Psoas muscle (tissue), 8 donors: ENCODE measurements around the gene CIDEC. TPM values are rescaled to one million over a fixed set of nuclear protein-coding genes. Genes with fewer than 3 reads are reported as not detected.
"Not testable (repeated sequence)": the region's sequence is repeated elsewhere in the genome, so short reads cannot be mapped to it uniquely, and the experiment has no call there.

Source experiments
- ATAC-seq, 4 donors: fragments of 200-7000 bp; cut with Tn5 transposase; one replicate each; pipeline ENCODE4 v1.9.1; 2020; ENCODE audit warnings: moderate library complexity in 3 of 4, mild to moderate bottlenecking in 2 of 4
- DNase-seq, 2 donors: peaks; one replicate each; pipeline ENCODE4 v3.0.0-alpha.2; 2020
- H3K27ac ChIP-seq: fragments of 200-600 bp; one replicate; pipeline ENCODE4 v1.8.0; 2022
- H3K27me3 ChIP-seq, 3 donors: fragments of 200-600 bp in 1 of 3; one replicate each; pipeline versions ENCODE4 v1.6.1 to v1.8.0; 2013 to 2022; ENCODE audit warnings: low read length in 2 of 3, mild to moderate bottlenecking in 2 of 3, moderate library complexity in 1 of 3; ENCODE audit not compliant: insufficient read depth in 3 of 3
- H3K36me3 ChIP-seq, 2 donors: fragments of 200-600 bp in 1 of 2; one replicate each; pipeline versions ENCODE4 v1.6.1 to v1.8.0; 2013 to 2022; ENCODE audit warnings: low read depth in 1 of 2, mild to moderate bottlenecking in 1 of 2, moderate library complexity in 1 of 2; ENCODE audit not compliant: insufficient read depth in 1 of 2
- H3K4me1 ChIP-seq: fragments of 200-600 bp; one replicate; pipeline ENCODE4 v1.8.0; 2022
- H3K4me3 ChIP-seq: fragments of 200-600 bp; one replicate; pipeline ENCODE4 v1.8.0; 2022; ENCODE audit warnings: mild to moderate bottlenecking
- H3K9me3 ChIP-seq: fragments of 200-600 bp; one replicate; pipeline ENCODE4 v1.8.0; 2022
- WGBS, 3 donors: extraction: QIAGEN DNeasy Blood & Tissue Kit; methylation state at CpG; one replicate each; pipeline versions ENCODE4 v1.1.6 to v1.1.7; 2013; 5-methylcytosine and 5-hydroxymethylcytosine counted together
- intact Hi-C, 2 donors: fragments of 100-400 bp; cut with DNase I; formaldehyde crosslinking; loops; one replicate each; pipeline versions ENCODE4 v1.11.0 to v1.14.2; 2022
- polyA plus RNA-seq, 3 donors: library from polyadenylated mRNA; stranded (reverse); fragments of 200-250 nt; gene quantifications; one replicate each; pipeline ENCODE4 v1.2.3, GENCODE V29; 2013
- total RNA-seq, 4 donors: library from RNA; stranded (reverse); fragmentation: NEBNext Ultra II Directional in 2 of 4; extraction: Animal tissue kit (Norgen Biotek cat#: 25700) in 2 of 4; gene quantifications; one replicate each; pipeline versions ENCODE4 v1.2.1 to v1.2.4, GENCODE V29; 2021 to 2023
- TF ChIP-seq, protein P1 (sequence below): fragments of 200-600 bp; IDR thresholded peaks from one replicate; pipeline ENCODE4 v1.8.0; 2022; ENCODE audit warnings: antibody characterized with exemption
- donor health status: healthy with polysubstance abuse.
- donor health status: DM: no; HTN: no; CAD: no; lungs with moderate emphysema.
- donor health status: Bipolar disorder and iron deficiency.
- donor health status: healthy.
- donor health status: DM: yes; HTN: yes; CAD: no.
- donor health status: DM: no; HTN: no; CAD: no.
- donor health status: DM: no; HTN: no; CAD: no.
- donor health status: DM: yes; HTN: yes; CAD: no.

CIDEC gene
- total and polyA plus RNA-seq, 7 donors: 0.75 to 15.0 (median 3.3) TPM

DNA sequence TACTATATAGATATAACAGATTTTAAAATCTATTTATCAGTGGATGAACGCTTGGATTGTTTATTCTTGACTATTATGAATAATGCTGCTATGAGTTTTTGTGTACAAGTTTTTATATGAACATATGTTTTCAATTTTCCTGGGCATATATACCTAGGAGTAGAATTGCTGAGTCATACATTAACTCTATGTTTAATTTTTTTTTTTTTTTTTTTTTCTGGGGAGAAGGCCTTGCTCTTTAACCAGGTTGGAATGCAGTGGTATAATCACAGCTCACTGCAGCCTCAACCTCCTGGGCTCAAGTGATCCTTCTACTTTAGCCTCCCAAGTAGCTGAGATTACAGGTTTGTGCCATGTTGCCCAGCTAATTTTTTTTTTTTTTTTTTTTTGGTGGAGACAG lies 9.1 kb downstream of the CIDEC start:
- Histone ChIP-seq H3K36me3 (no peaks in the 10 kb centered on the region), H3K27me3 (no peaks in the 10 kb centered on the region), H3K27ac (no peak overlapping the region), H3K9me3 (no peaks in the 10 kb centered on the region), H3K4me3 (no peak overlapping the region), H3K4me1 (no peaks in the 10 kb centered on the region)
- ATAC-seq: no peak
- TF ChIP-seq, protein P1, sequence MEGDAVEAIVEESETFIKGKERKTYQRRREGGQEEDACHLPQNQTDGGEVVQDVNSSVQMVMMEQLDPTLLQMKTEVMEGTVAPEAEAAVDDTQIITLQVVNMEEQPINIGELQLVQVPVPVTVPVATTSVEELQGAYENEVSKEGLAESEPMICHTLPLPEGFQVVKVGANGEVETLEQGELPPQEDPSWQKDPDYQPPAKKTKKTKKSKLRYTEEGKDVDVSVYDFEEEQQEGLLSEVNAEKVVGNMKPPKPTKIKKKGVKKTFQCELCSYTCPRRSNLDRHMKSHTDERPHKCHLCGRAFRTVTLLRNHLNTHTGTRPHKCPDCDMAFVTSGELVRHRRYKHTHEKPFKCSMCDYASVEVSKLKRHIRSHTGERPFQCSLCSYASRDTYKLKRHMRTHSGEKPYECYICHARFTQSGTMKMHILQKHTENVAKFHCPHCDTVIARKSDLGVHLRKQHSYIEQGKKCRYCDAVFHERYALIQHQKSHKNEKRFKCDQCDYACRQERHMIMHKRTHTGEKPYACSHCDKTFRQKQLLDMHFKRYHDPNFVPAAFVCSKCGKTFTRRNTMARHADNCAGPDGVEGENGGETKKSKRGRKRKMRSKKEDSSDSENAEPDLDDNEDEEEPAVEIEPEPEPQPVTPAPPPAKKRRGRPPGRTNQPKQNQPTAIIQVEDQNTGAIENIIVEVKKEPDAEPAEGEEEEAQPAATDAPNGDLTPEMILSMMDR: no peak
- no peak for DNase-seq
- 48 to 95% (median 53%) methylated on average over 1 of the region's 1 CpG for WGBS, 3 donors
- intact Hi-C loops: no loop called here

- DNase-seq: no peak
- Histone ChIP-seq H3K4me3 (no peak overlapping the region), H3K4me1 (no peaks in the 10 kb centered on the region), H3K36me3 (no peaks in the 10 kb centered on the region), H3K27me3 (no peaks in the 10 kb centered on the region), H3K9me3 (no peaks in the 10 kb centered on the region), H3K27ac (no peak overlapping the region)
- TF ChIP-seq, protein P1: no peak
- 57 to 65% (median 62%) methylated on average over 4 to 5 of the region's 5 CpGs for WGBS, 3 donors
- no peak for ATAC-seq
- intact Hi-C loops: loop anchor here in 1 of 2 donors (10.0 kb wide), 1 partner anchor 45 kb away; the partner anchor contains the start of gene IL17RC
Observed at GRCh38 chr3:9869955-9870354, 10.1 kb downstream of the CIDEC start.

DNA sequence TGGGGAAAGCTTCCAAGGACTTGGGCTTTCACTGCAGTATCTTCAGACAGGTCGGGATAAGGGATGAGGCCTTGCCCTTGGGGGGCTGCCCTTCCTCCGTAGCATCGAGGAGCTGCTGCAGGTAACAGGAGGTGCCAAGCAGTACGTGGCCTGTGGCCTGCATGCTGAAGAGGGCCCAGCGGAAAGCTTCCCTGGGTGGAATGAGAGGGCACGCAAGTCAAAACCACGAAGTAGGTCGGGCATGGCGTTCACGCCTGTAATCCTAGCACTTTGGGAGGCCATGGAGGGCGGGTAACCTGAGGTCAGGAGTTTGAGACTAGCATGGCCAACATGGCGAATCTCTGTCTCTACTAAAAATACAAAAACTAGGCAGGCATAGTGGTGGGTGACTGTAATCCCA lies 12.9 kb downstream of the CIDEC start:
- TF ChIP-seq, protein P1: no peak
- WGBS, 3 donors: 85 to 93% (median 89%) methylated on average over 12 of the region's 12 CpGs

GRCh38 chr3:9866639-9867038 lies 13.4 kb downstream of the CIDEC start:
- 67 to 79% (median 71%) methylated on average over 7 to 8 of the region's 8 CpGs for WGBS, 3 donors

More for the DNA sequence above, 12.9 kb downstream of the CIDEC start:
- Histone ChIP-seq H3K9me3 (no peaks in the 10 kb centered on the region), H3K27me3 (no peaks in the 10 kb centered on the region), H3K27ac (no peak overlapping the region), H3K4me3 (no peak overlapping the region), H3K4me1 (no peaks in the 10 kb centered on the region), H3K36me3 (no peaks in the 10 kb centered on the region)
- no peak for DNase-seq
- intact Hi-C loops: loop anchor here in 1 of 2 donors (10.0 kb wide), 1 partner anchor 48 kb away; the partner anchor contains the start of gene IL17RC
- no peak for ATAC-seq

GRCh38 chr3:9865125-9865637 lies 14.9 kb downstream of the CIDEC start:
- intact Hi-C loops: loop anchor here in 1 of 2 donors (10.0 kb wide), 1 partner anchor 50 kb away; the partner anchor contains the start of gene IL17RC
- not testable (repeated sequence) for H3K27me3 ChIP-seq, ATAC-seq, H3K36me3 ChIP-seq, H3K4me3 ChIP-seq, H3K27ac ChIP-seq, H3K4me1 ChIP-seq, H3K9me3 ChIP-seq, DNase-seq
- 85 to 90% (median 88%) methylated on average over 10 of the region's 10 CpGs for WGBS, 3 donors

More at GRCh38 chr3:9866639-9867038, 13.4 kb downstream of the CIDEC start:
- H3K36me3 ChIP-seq: no peaks in the 10 kb centered on the region
- H3K4me3 ChIP-seq: no peak overlapping the region
- no peaks in the 10 kb centered on the region for H3K4me1 ChIP-seq
- ATAC-seq (peak in 2 of 4 donors; percentile 37 to 48), DNase-seq (no peak)
- no peaks in the 10 kb centered on the region for H3K9me3 ChIP-seq
- H3K27ac ChIP-seq: no peak overlapping the region
- TF ChIP-seq, protein P1: no peak
- no peaks in the 10 kb centered on the region for H3K27me3 ChIP-seq
- intact Hi-C loops: loop anchor here in 1 of 2 donors (10.0 kb wide), 1 partner anchor 48 kb away; the partner anchor contains the start of gene IL17RC
